IMR-90 (cell line): ENCODE measurements around the gene TTC28.

Source experiments
- CEBPB ChIP-seq: IDR thresholded peaks from 2 replicates; pipeline ENCODE4 v1.6.1; 2012; ENCODE audit warnings: low read depth, low read length, improper control_type of control experiment
- CHD1 ChIP-seq: IDR thresholded peaks from 2 replicates; pipeline ENCODE4 v1.6.1; 2012; ENCODE audit warnings: low read depth, low read length, improper control_type of control experiment
- CTCF ChIP-seq: conservative IDR thresholded peaks from 2 replicates; pipeline ENCODE4 v1.5.1; 2012; ENCODE audit warnings: mild to moderate bottlenecking, low read depth, low read length, improper control_type of control experiment
- MAFK ChIP-seq: IDR thresholded peaks from 2 replicates; pipeline ENCODE4 v1.6.1; 2012; ENCODE audit warnings: low read depth, low read length, improper control_type of control experiment
- MAZ ChIP-seq: IDR thresholded peaks from 2 replicates; pipeline ENCODE4 v1.6.1; 2012; ENCODE audit warnings: low read depth, mild to moderate bottlenecking, low read length, improper control_type of control experiment, moderate library complexity, borderline replicate concordance
- NFE2L2 ChIP-seq: fragments of 150-350 bp; IDR thresholded peaks from 2 replicates; pipeline ENCODE4 v1.6.1; 2016; ENCODE audit warnings: low read depth, mild to moderate bottlenecking, low read length
- POLR2A ChIP-seq: IDR thresholded peaks from 2 replicates; pipeline ENCODE4 v1.6.1; 2012; ENCODE audit warnings: mild to moderate bottlenecking, low read depth, low read length
- RAD21 ChIP-seq: IDR thresholded peaks from 2 replicates; pipeline ENCODE4 v1.6.1; 2012; ENCODE audit warnings: low read length, improper control_type of control experiment
- RCOR1 ChIP-seq: IDR thresholded peaks from 2 replicates; pipeline ENCODE4 v1.6.1; 2012; ENCODE audit warnings: mild to moderate bottlenecking, low read length, improper control_type of control experiment; ENCODE audit not compliant: insufficient replicate concordance
- RFX5 ChIP-seq: IDR thresholded peaks from 2 replicates; pipeline ENCODE4 v1.8.0; 2012; ENCODE audit warnings: low read depth, mild to moderate bottlenecking, low read length, moderate library complexity
- SMC3 ChIP-seq: fragments of 150-350 bp; IDR thresholded peaks from 2 replicates; pipeline ENCODE4 v1.6.1; 2016; ENCODE audit warnings: low read depth, mild to moderate bottlenecking, antibody characterized with exemption, low read length, moderate library complexity
- TF ChIP-seq, protein P1 (sequence below): fragments of 150-350 bp; IDR thresholded peaks from 2 replicates; pipeline ENCODE4 v1.6.1; 2017; ENCODE audit warnings: mild to moderate bottlenecking, antibody characterized with exemption, low read length, low read depth

GRCh38 chr22:28438183-28438768 lies 241.4 kb downstream of the TTC28 start:
- TF ChIP-seq CTCF (no peak), MAFK (no peak), RAD21 (no peak), POLR2A (no peak), SMC3 (no peak), CHD1 (no peak), RFX5 (no peak), RCOR1 (no peak), MAZ (no peak), CEBPB (no peak), NFE2L2 (no peak)
- TF ChIP-seq, protein P1, sequence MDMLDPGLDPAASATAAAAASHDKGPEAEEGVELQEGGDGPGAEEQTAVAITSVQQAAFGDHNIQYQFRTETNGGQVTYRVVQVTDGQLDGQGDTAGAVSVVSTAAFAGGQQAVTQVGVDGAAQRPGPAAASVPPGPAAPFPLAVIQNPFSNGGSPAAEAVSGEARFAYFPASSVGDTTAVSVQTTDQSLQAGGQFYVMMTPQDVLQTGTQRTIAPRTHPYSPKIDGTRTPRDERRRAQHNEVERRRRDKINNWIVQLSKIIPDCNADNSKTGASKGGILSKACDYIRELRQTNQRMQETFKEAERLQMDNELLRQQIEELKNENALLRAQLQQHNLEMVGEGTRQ, result no peak
